Measurements from ENCODE around the gene TSNAX. TPM values are rescaled to one million over a fixed set of nuclear protein-coding genes. Genes with fewer than 3 reads are reported as not detected.
"Not testable (repeated sequence)": the region's sequence is repeated elsewhere in the genome, so short reads cannot be mapped to it uniquely, and the experiment has no call there.

Gene TSNAX
- total RNA-seq, 1 experiment from 2014 or later, result 47.1 TPM

DNA sequence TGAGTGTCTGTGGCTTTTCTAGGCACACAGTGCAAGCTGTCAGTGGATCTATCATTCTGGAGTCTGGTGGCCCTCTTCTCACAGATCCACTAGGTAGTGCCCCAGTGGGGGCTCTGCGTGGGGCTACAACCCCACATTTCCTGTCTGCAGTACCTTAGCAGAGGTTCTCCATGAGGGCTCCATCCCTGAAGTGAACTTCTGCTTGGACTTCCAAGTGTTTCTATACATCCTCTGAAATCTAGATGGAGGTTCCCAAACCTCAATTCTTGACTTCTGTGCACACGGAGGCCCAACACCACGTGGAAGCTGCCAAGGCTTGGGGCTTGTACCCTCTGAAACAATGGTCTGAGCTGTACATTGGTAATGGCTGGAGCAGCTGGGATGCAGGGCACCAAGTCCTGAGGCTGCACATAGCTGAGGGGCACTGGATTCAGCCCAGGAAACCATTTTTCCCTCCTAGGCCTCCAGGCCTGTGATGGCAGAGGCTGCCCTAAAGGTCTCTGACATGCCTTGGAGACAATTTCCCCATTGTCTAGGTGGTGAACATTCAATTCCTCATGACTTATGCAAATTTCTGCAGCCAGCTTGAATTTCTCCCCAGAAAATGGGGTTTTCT, 29.2 kb upstream of the TSNAX start:
- Histone ChIP-seq H3K79me2 (ENCODE audit: insufficient read depth, low read length) (no peaks in the 10 kb centered on the region), H3K4me2 (ENCODE audit: low read length) (no peak overlapping the region), H3K27me3 (ENCODE audit: insufficient read depth, low read length) (no peaks in the 10 kb centered on the region), H3K27ac (ENCODE audit: low read depth, low read length) (no peak overlapping the region), H3K4me1 (ENCODE audit: control insufficient read depth in 1 of 2, insufficient read depth in 2 of 2, low read length in 2 of 2) (no peaks in the 10 kb centered on the region), H2AFZ (ENCODE audit: low read depth, low read length, poor library complexity, severe bottlenecking) (no peak overlapping the region), H4K20me1 (ENCODE audit: insufficient read depth) (no peaks in the 10 kb centered on the region), H3K4me3 (replicated peaks in 1 of 2; ENCODE audit: low read depth in 1 of 2, low read length in 2 of 2) (no peak overlapping the region), H3K9me3 (ENCODE audit: control insufficient read depth in 1 of 2, insufficient read depth in 1 of 2, low read depth in 1 of 2, low read length in 2 of 2) (peaks cover 12 to 17% of the 10 kb centered on the region in 2 experiments; a peak in 3 of 4 replicates), H3K36me3 (ENCODE audit: control insufficient read depth in 1 of 2, insufficient read depth in 2 of 2, low read length in 2 of 2) (no peaks in the 10 kb centered on the region), H3K9me2 (ENCODE audit: insufficient read depth) (no peaks in the 10 kb centered on the region), H3K9ac (ENCODE audit: low read length) (no peak overlapping the region)
- ChIA-PET POLR2A (no interaction called here), RAD21 (ENCODE audit: low non-redundant PET in 1 of 2, low total read pairs in 2 of 2, uncharacterized antibody in 2 of 2, unreplicated experiment in 2 of 2) (no interaction called here), CTCF (no interaction called here)
- ATAC-seq, result no peak
- intact Hi-C loops (cut with micrococcal nuclease), result no loop called here
- TF ChIP-seq CBX3 (IDR thresholded peaks at IDR 0.05; ENCODE audit: low read depth) (peak; percentile 33; the same call in 1 of the 2 replicates), EGR1 (IDR thresholded peaks at IDR 0.05; ENCODE audit: low read depth) (no peak)
- no peak for DNase-seq (ENCODE audit: low read depth, low spot score)
- BruUV-seq (replicated peaks), result no TSS peak

GRCh38 chr1:231500666-231501065, 27.8 kb upstream of the TSNAX start:
- no peak overlapping the region for H3K4me2 ChIP-seq (ENCODE audit: low read length)
- H3K9me2 ChIP-seq (ENCODE audit: insufficient read depth), result no peaks in the 10 kb centered on the region
- intact Hi-C loops (cut with micrococcal nuclease), result no loop called here
- H3K4me1 ChIP-seq (ENCODE audit: control insufficient read depth in 1 of 2, insufficient read depth in 2 of 2, low read length in 2 of 2), result no peaks in the 10 kb centered on the region
- H3K27me3 ChIP-seq (ENCODE audit: insufficient read depth, low read length), result no peaks in the 10 kb centered on the region
- DNase-seq (ENCODE audit: low read depth, low spot score) (no peak), ATAC-seq (no peak)
- no peak overlapping the region for H2AFZ ChIP-seq (ENCODE audit: low read depth, low read length, poor library complexity, severe bottlenecking)
- H4K20me1 ChIP-seq (ENCODE audit: insufficient read depth), result no peaks in the 10 kb centered on the region
- TF ChIP-seq ZFX (IDR thresholded peaks at IDR 0.05) (no peak), REST (IDR thresholded peaks at IDR 0.05; ENCODE audit: low read depth) (no peak), MAX (IDR thresholded peaks at IDR 0.05) (no peak)
- H3K9ac ChIP-seq (ENCODE audit: low read length), result no peak overlapping the region
- BruUV-seq (replicated peaks), result no TSS peak
- ChIA-PET POLR2A (no interaction called here), CTCF (no interaction called here), RAD21 (ENCODE audit: low non-redundant PET in 1 of 2, low total read pairs in 2 of 2, uncharacterized antibody in 2 of 2, unreplicated experiment in 2 of 2) (no interaction called here)
- peaks cover 12 to 17% of the 10 kb centered on the region in 2 experiments; a peak in 3 of 4 replicates for H3K9me3 ChIP-seq (ENCODE audit: control insufficient read depth in 1 of 2, insufficient read depth in 1 of 2, low read depth in 1 of 2, low read length in 2 of 2)
- H3K36me3 ChIP-seq (ENCODE audit: control insufficient read depth in 1 of 2, insufficient read depth in 2 of 2, low read length in 2 of 2), result no peaks in the 10 kb centered on the region
- no peak overlapping the region for H3K27ac ChIP-seq (ENCODE audit: low read depth, low read length)
- no peak overlapping the region for H3K4me3 ChIP-seq (replicated peaks in 1 of 2; ENCODE audit: low read depth in 1 of 2, low read length in 2 of 2)
- H3K79me2 ChIP-seq (ENCODE audit: insufficient read depth, low read length), result no peaks in the 10 kb centered on the region

- H4K20me1 ChIP-seq (ENCODE audit: insufficient read depth); H3K27ac ChIP-seq (ENCODE audit: low read depth, low read length); H3K4me3 ChIP-seq (replicated peaks in 1 of 2; ENCODE audit: low read depth in 1 of 2, low read length in 2 of 2); intact Hi-C loops (cut with micrococcal nuclease); BruUV-seq (replicated peaks); DNase-seq (ENCODE audit: low read depth, low spot score); H3K9ac ChIP-seq (ENCODE audit: low read length); CTCF ChIA-PET; POLR2A ChIA-PET; H2AFZ ChIP-seq (ENCODE audit: low read depth, low read length, poor library complexity, severe bottlenecking); H3K4me2 ChIP-seq (ENCODE audit: low read length); H3K9me2 ChIP-seq (ENCODE audit: insufficient read depth); H3K27me3 ChIP-seq (ENCODE audit: insufficient read depth, low read length); ATAC-seq; H3K36me3 ChIP-seq (ENCODE audit: control insufficient read depth in 1 of 2, insufficient read depth in 2 of 2, low read length in 2 of 2); H3K79me2 ChIP-seq (ENCODE audit: insufficient read depth, low read length); RAD21 ChIA-PET (ENCODE audit: low non-redundant PET in 1 of 2, low total read pairs in 2 of 2, uncharacterized antibody in 2 of 2, unreplicated experiment in 2 of 2): not testable (repeated sequence)
- Histone ChIP-seq H3K9me3 (ENCODE audit: control insufficient read depth in 1 of 2, insufficient read depth in 1 of 2, low read depth in 1 of 2, low read length in 2 of 2) (peaks cover 12 to 17% of the 10 kb centered on the region in 2 experiments; a peak in 3 of 4 replicates), H3K4me1 (ENCODE audit: control insufficient read depth in 1 of 2, insufficient read depth in 2 of 2, low read length in 2 of 2) (peaks cover 0 to 11% of the 10 kb centered on the region in 2 experiments; a peak in 2 of 4 replicates)
These were observed 25.3 kb upstream of the TSNAX start for GRCh38 chr1:231503168-231503567.
